Fibroblast of pulmonary artery (primary cell): ENCODE data around the gene PRR9.

Experiments
- DNase-seq: peaks from one replicate; pipeline ENCODE4 v3.0.0-alpha.2; 2010; ENCODE audit warnings: low read depth
- H3K4me3 ChIP-seq: replicated peaks from 2 replicates; pipeline ENCODE4 v1.5.1; 2011; ENCODE audit warnings: low read depth, mild to moderate bottlenecking, control low read depth, low read length, moderate library complexity
- CTCF ChIP-seq: IDR thresholded peaks from 2 replicates; pipeline ENCODE4 v1.5.1; 2011; ENCODE audit warnings: mild to moderate bottlenecking, control low read depth, low read length, inconsistent platforms; ENCODE audit errors: missing control alignments

Gene PRR9

GRCh38 chr1:153242160-153242559 is 24.8 kb downstream of the PRR9 start:
- DNase-seq, result no peak

GRCh38 chr1:153245466-153245865 is 28.1 kb downstream of the PRR9 start:
- no peak overlapping the region for H3K4me3 ChIP-seq

More at GRCh38 chr1:153242160-153242559, 24.8 kb downstream of the PRR9 start:
- no peak overlapping the region for H3K4me3 ChIP-seq
- TF ChIP-seq CTCF, result no peak

GRCh38 chr1:153246018-153246417 is 28.6 kb downstream of the PRR9 start:
- TF ChIP-seq CTCF, result no peak
- no peak for DNase-seq

More at GRCh38 chr1:153245466-153245865, 28.1 kb downstream of the PRR9 start:
- no peak for TF ChIP-seq CTCF
- no peak for DNase-seq

GRCh38 chr1:153246825-153247224 is 29.4 kb downstream of the PRR9 start:
- DNase-seq, result no peak
- no peak overlapping the region for H3K4me3 ChIP-seq
- no peak for TF ChIP-seq CTCF

More at GRCh38 chr1:153246018-153246417, 28.6 kb downstream of the PRR9 start:
- H3K4me3 ChIP-seq, result no peak overlapping the region

GRCh38 chr1:153248176-153248879 is 30.9 kb downstream of the PRR9 start:
- no peak for TF ChIP-seq CTCF
- no peak for DNase-seq
- no peak overlapping the region for H3K4me3 ChIP-seq

- no peak overlapping the region for H3K4me3 ChIP-seq
- no peak for TF ChIP-seq CTCF
- no peak for DNase-seq
Observed at GRCh38 chr1:153250166-153250565, 32.8 kb downstream of the PRR9 start.

GRCh38 chr1:153251087-153251486 is 33.7 kb downstream of the PRR9 start:
- H3K4me3 ChIP-seq, result no peak overlapping the region
- no peak for DNase-seq
- no peak for TF ChIP-seq CTCF
